ENCODE data around the gene SESN1.

Gene SESN1

GRCh38 chr6:109060571-109060970 is 34.1 kb downstream of the SESN1 start:
- no peak for DNase-seq (ENCODE audit: low spot score)

GRCh38 chr6:109059571-109060021 is 35.0 kb downstream of the SESN1 start:
- DNase-seq (ENCODE audit: low spot score), result no peak

- DNase-seq (ENCODE audit: low spot score), result no peak
These were observed 35.5 kb downstream of the SESN1 start for GRCh38 chr6:109059153-109059552.

GRCh38 chr6:109058620-109059019 is 36.0 kb downstream of the SESN1 start:
- no peak for DNase-seq (ENCODE audit: low spot score)

GRCh38 chr6:109056661-109057060 is 38.0 kb downstream of the SESN1 start:
- no peak for DNase-seq (ENCODE audit: low spot score)

GRCh38 chr6:109055771-109056235 is 38.8 kb downstream of the SESN1 start:
- DNase-seq (ENCODE audit: low spot score), result no peak

GRCh38 chr6:109053336-109053735 is 41.3 kb downstream of the SESN1 start:
- no peak for DNase-seq (ENCODE audit: low spot score)

GRCh38 chr6:109052852-109053251 is 41.8 kb downstream of the SESN1 start:
- no peak for DNase-seq (ENCODE audit: low spot score)

- no peak for DNase-seq (ENCODE audit: low spot score)
These were observed 42.5 kb downstream of the SESN1 start for GRCh38 chr6:109052018-109052651.

GRCh38 chr6:109051301-109052017 is 43.2 kb downstream of the SESN1 start:
- DNase-seq (ENCODE audit: low spot score), result no peak

- DNase-seq (ENCODE audit: low spot score), result no peak
These were observed 44.1 kb downstream of the SESN1 start for GRCh38 chr6:109050447-109051102.

- DNase-seq (ENCODE audit: low spot score), result no peak
These were observed 44.6 kb downstream of the SESN1 start for GRCh38 chr6:109050012-109050411.

- no peak for DNase-seq (ENCODE audit: low spot score)
These were observed 45.8 kb downstream of the SESN1 start for GRCh38 chr6:109048670-109049415.

GRCh38 chr6:109048176-109048575 is 46.5 kb downstream of the SESN1 start:
- no peak for DNase-seq (ENCODE audit: low spot score)

- DNase-seq (ENCODE audit: low spot score), result no peak
These were observed 49.2 kb downstream of the SESN1 start for GRCh38 chr6:109045493-109045892.

- DNase-seq (ENCODE audit: low spot score), result peak; percentile 48
These were observed 54.9 kb downstream of the SESN1 start for GRCh38 chr6:109039795-109040194.

GRCh38 chr6:109038837-109039398 is 55.7 kb downstream of the SESN1 start:
- DNase-seq (ENCODE audit: low spot score), result no peak

GRCh38 chr6:109036574-109037294 is 57.9 kb downstream of the SESN1 start:
- no peak for DNase-seq (ENCODE audit: low spot score)

GRCh38 chr6:109034526-109034925 is 60.1 kb downstream of the SESN1 start:
- no peak for DNase-seq (ENCODE audit: low spot score)

- DNase-seq (ENCODE audit: low spot score), result no peak
These were observed 61.0 kb downstream of the SESN1 start for GRCh38 chr6:109033655-109034054.

GRCh38 chr6:109031416-109031815 is 63.2 kb downstream of the SESN1 start:
- DNase-seq (ENCODE audit: low spot score), result no peak
